ENCODE data around the gene B4GALNT3.

GRCh38 chr12:461425-461824 is 1.7 kb downstream of the B4GALNT3 start:
- TF ChIP-seq POLR2AphosphoS5 (IDR thresholded peaks at IDR 0.05; ENCODE audit: low read depth, low read length), result no peak
- no peak for TF ChIP-seq POLR2A (IDR thresholded peaks at IDR 0.05; ENCODE audit: low read depth, low read length)

Data from GM12892 (cell line).